Measurements from ENCODE around the gene ALDH3B2. TPM values are rescaled to one million over a fixed set of nuclear protein-coding genes. Genes with fewer than 3 reads are reported as not detected.

ALDH3B2 gene
- total and polyA plus RNA-seq, 2 experiments from 2014 or later: not detected

GRCh38 chr11:67656278-67656922 is 18.0 kb downstream of the ALDH3B2 start:
- no peaks in the 10 kb centered on the region for H3K27me3 ChIP-seq (ENCODE audit: insufficient read depth)
- peaks cover 8% of the 10 kb centered on the region; the same call in 1 of the 2 replicates for H3K36me3 ChIP-seq (ENCODE audit: insufficient read depth)
- no peaks in the 10 kb centered on the region for H4K20me1 ChIP-seq (replicated peaks; ENCODE audit: insufficient read depth)
- H3K27me3 Mint-ChIP-seq (ENCODE audit: insufficient read depth, low read depth, poor library complexity): peaks cover 3% of the 10 kb centered on the region
- no peaks in the 10 kb centered on the region for H3K9me2 ChIP-seq (ENCODE audit: insufficient read depth)
- TF ChIP-seq ZNF331 (CRISPR knock-in tag; IDR thresholded peaks at IDR 0.05; ENCODE audit: low read depth): no peak
- H3K4me2 ChIP-seq: no peak overlapping the region
- ATAC-seq (no peak), DNase-seq (ENCODE audit: low spot score) (no peak)
- peaks cover 5% of the 10 kb centered on the region; the same call in 2 of the 3 replicates for H3K36me3 Mint-ChIP-seq (ENCODE audit: low read depth)
- no peak overlapping the region for H2AFZ ChIP-seq
- H3F3A ChIP-seq (replicated peaks; ENCODE audit: low read depth): no peaks in the 10 kb centered on the region
- H3K4me3 ChIP-seq: no peak overlapping the region
- no peak overlapping the region for H3K27ac ChIP-seq (ENCODE audit: low read depth)
- peaks cover 43% of the 10 kb centered on the region for H3K9me3 Mint-ChIP-seq
- no peak overlapping the region for H3K27ac Mint-ChIP-seq
- H3K4me3 Mint-ChIP-seq: no peak overlapping the region
- H3K4me1 Mint-ChIP-seq: no peaks in the 10 kb centered on the region
- no peaks in the 10 kb centered on the region for H3K79me2 ChIP-seq (replicated peaks; ENCODE audit: insufficient read depth)
- no peaks in the 10 kb centered on the region for H3K4me1 ChIP-seq (ENCODE audit: insufficient read depth)

DNA sequence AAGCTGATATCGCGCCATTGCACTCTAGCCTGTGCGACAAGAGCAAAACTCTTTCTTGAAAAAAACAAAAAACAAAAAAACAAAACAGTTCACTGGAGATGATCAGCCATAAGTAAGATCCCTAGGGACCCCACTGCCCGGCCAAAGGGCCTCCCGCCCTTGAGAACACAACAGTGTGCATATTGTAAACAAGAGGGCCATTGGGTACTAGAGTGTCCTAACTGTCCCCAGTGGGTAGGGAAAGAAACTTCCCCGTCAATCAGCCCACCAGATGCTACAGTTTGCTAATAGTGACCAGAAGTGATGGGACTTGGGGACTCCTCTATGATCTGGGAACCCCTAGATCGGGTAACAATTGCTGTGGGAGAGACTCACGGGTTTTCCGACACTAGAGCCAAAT is 20.2 kb downstream of the ALDH3B2 start:
- H3K36me3 ChIP-seq (ENCODE audit: insufficient read depth): peaks cover 8% of the 10 kb centered on the region; the same call in 1 of the 2 replicates
- Mint-ChIP-seq H3K4me3 (no peak overlapping the region), H3K27ac (no peak overlapping the region), H3K4me1 (peaks cover 3% of the 10 kb centered on the region; the same call in 1 of the 3 replicates), H3K36me3 (ENCODE audit: low read depth) (peaks cover 5% of the 10 kb centered on the region; the same call in 2 of the 3 replicates), H3K27me3 (ENCODE audit: insufficient read depth, low read depth, poor library complexity) (peaks cover 5% of the 10 kb centered on the region), H3K9me3 (peaks cover 41% of the 10 kb centered on the region)
- no peak overlapping the region for H3K4me3 ChIP-seq
- no peaks in the 10 kb centered on the region for H4K20me1 ChIP-seq (replicated peaks; ENCODE audit: insufficient read depth)
- H3F3A ChIP-seq (replicated peaks; ENCODE audit: low read depth): 0 out of 2 replicates have a peak, but pooled peaks cover 3% of the 10 kb centered on the region
- no peak for DNase-seq (ENCODE audit: low spot score)
- H3K4me2 ChIP-seq: no peak overlapping the region
- H2AFZ ChIP-seq: no peak overlapping the region
- no peaks in the 10 kb centered on the region for H3K79me2 ChIP-seq (replicated peaks; ENCODE audit: insufficient read depth)
- H3K27me3 ChIP-seq (ENCODE audit: insufficient read depth): no peaks in the 10 kb centered on the region
- H3K4me1 ChIP-seq (ENCODE audit: insufficient read depth): no peaks in the 10 kb centered on the region
- no peaks in the 10 kb centered on the region for H3K9me2 ChIP-seq (ENCODE audit: insufficient read depth)
- ATAC-seq: no peak
- H3K27ac ChIP-seq (ENCODE audit: low read depth): no peak overlapping the region
- TF ChIP-seq STAT1 (IDR thresholded peaks at IDR 0.05; ENCODE audit: unreplicated experiment) (no peak), REST (IDR thresholded peaks at IDR 0.05; ENCODE audit: unreplicated experiment) (no peak), CTCF (conservative IDR thresholded peaks at IDR 0.05; ENCODE audit: low read depth in 2 of 2) (no peak), EZH2phosphoT487 (IDR thresholded peaks at IDR 0.05; ENCODE audit: unreplicated experiment) (no peak), CREB1 (CRISPR knock-in tag; IDR thresholded peaks at IDR 0.05; ENCODE audit: low read depth) (no peak), EZH2 (IDR thresholded peaks at IDR 0.05; ENCODE audit: low read depth, unreplicated experiment) (no peak), JUNB (IDR thresholded peaks at IDR 0.05; ENCODE audit: unreplicated experiment) (no peak), ZNF114 (CRISPR knock-in tag; IDR thresholded peaks at IDR 0.05) (no peak), POLR2AphosphoS5 (IDR thresholded peaks at IDR 0.05; ENCODE audit: low read depth) (no peak), ETS1 (IDR thresholded peaks at IDR 0.05) (no peak)
